ENCODE measurements around the gene KAT8.
A peak's percentile ranks its signal among the peaks of the same experiment; 100 is the strongest.

KAT8 gene

GRCh38 chr16:31117384-31118222 lies at the start of gene KAT8:
Gene KAT8 (plus strand): TSS chr16:31117664. CDS start chr16:31117682, 18 bp downstream.
- DNase-seq (ENCODE audit: low read depth, low spot score), result peak; percentile 99
- peak within 1 kb of the TSS; percentile 63 for H3K4me3 ChIP-seq (ENCODE audit: low read depth, low read length)
- in situ Hi-C loops (cut with HindIII; ENCODE audit: low sequenced_read_pairs), result no loop called here
- no peak for TF ChIP-seq CTCF (IDR thresholded peaks at IDR 0.05; ENCODE audit: low read depth, low read length)

GRCh38 chr16:31071861-31072260 lies 45.6 kb upstream of the KAT8 start:
- TF ChIP-seq CTCF (IDR thresholded peaks at IDR 0.05; ENCODE audit: low read depth, low read length), result no peak
- H3K4me3 ChIP-seq (ENCODE audit: low read depth, low read length), result peak overlapping the region; percentile 67
- in situ Hi-C loops (cut with HindIII; ENCODE audit: low sequenced_read_pairs), result no loop called here
- DNase-seq (ENCODE audit: low read depth, low spot score), result peak; percentile 83

DNA sequence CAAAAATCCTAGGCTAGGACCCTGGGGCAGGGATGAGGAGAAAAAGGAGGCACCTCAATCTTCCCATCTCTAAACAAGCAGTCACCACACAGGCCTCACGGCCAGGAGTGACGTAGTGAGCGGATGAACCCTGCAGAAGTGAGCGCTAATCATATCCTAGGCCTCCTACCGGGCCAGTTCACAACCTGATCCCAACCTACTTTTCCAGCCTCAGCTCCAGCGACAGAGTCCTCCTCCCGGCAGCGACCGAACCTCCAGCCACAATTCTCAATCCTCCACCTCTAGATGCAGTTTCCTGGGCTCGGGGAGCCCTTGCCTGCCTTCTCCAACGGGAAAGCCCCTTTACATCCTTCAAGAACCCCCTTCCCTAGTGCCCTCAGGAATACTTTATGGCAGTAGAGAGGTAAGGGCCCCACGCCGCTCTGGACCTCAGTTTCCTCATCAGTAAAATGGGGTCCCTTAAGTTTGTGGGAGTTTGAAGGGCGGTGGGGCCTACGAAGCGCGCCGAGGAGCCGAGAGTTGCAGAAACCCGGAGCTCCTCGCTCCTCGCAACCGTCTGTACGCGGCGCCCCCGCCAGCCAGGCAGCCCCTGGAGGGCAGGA lies 44.8 kb upstream of the KAT8 start:
- DNase-seq (ENCODE audit: low read depth, low spot score), result peak; percentile 46
- peak overlapping the region; percentile 67 for H3K4me3 ChIP-seq (ENCODE audit: low read depth, low read length)
- no peak for TF ChIP-seq CTCF (IDR thresholded peaks at IDR 0.05; ENCODE audit: low read depth, low read length)
- in situ Hi-C loops (cut with HindIII; ENCODE audit: low sequenced_read_pairs), result no loop called here

GRCh38 chr16:31073142-31073969 lies 44.1 kb upstream of the KAT8 start:
- in situ Hi-C loops (cut with HindIII; ENCODE audit: low sequenced_read_pairs), result no loop called here
- peak overlapping the region; percentile 67 for H3K4me3 ChIP-seq (ENCODE audit: low read depth, low read length)
- peak; percentile 94 for DNase-seq (ENCODE audit: low read depth, low spot score)
- TF ChIP-seq CTCF (IDR thresholded peaks at IDR 0.05; ENCODE audit: low read depth, low read length), result no peak

DNA sequence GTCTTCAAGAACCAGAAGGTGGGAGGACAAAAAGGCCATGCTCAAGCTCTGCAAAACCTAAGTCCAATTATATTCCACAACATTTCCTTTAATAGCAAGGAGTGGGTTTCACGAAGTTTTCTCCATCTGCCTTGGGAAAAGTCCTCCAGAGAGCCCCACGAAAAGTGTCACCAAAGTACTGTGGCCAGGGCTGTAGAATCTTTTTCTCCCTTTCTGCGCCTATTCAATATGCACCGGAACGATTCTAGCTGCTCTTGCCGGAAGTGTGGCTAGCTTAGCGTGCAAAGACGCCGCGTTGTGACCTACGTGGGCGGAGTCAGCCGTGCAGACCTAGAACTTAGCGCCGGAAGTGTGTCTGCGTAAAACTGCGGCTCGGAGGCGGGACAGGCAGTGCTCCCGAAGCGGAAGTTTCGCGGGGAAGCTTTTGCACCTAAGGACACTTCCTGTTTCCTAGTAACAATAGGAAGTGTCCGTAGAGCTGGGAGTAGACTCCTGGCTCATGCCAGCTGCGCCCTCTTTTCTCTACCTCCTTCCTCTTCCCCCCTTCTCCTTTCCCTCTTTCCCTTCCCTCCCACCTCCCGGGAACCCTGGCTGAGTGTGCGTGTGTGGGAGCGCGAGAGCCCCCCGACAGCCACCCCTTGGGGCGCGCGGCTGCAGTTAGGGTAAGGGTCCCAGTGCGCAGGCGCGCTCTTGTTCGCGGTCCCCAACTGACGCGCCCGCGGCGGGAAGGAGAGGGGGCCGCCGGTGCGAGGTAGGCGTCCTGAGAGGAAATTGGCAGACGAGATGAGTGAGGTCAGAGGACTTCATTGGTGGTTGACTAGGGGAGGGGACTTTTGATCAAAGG lies 43.3 kb upstream of the KAT8 start, which contains the start of the genes ZNF646 and ZNF668:
Gene ZNF646, plus strand, starts transcription at position 453 of the 844 bp plus-strand sequence. CDS start 1,903 bp downstream, outside the sequence.
Gene ZNF668, minus strand, starts transcription at position 271 of the 844 bp plus-strand sequence. CDS start 9,781 bp downstream, outside the sequence.
- peak; percentile 99 for DNase-seq (ENCODE audit: low read depth, low spot score)
- H3K4me3 ChIP-seq (ENCODE audit: low read depth, low read length), result peak within 1 kb of the TSS; percentile 67
- no peak for TF ChIP-seq CTCF (IDR thresholded peaks at IDR 0.05; ENCODE audit: low read depth, low read length)
- in situ Hi-C loops (cut with HindIII; ENCODE audit: low sequenced_read_pairs), result no loop called here

All from astrocyte of the spinal cord (primary cell).